ENCODE results near the gene ARF1. TPM values are rescaled to one million over a fixed set of nuclear protein-coding genes. Genes with fewer than 3 reads are reported as not detected.

ARF1 gene
- polyA plus RNA-seq, 3 donors: 289 to 357 (median 319) TPM

- 86 to 90% (median 88%) methylated on average over 6 to 7 of the region's 7 CpGs for WGBS, 3 donors
- H3K27ac ChIP-seq (ENCODE audit: low read depth, low read length): no peak overlapping the region
These were observed 35.4 kb upstream of the ARF1 start for GRCh38 chr1:228047183-228047466.

GRCh38 chr1:228048120-228048519 is 34.4 kb upstream of the ARF1 start:
- 65 to 81% (median 77%) methylated on average over 5 of the region's 5 CpGs for WGBS, 3 donors

GRCh38 chr1:228048659-228049298 is 33.7 kb upstream of the ARF1 start:
- H3K27ac ChIP-seq (ENCODE audit: low read depth, low read length): no peak overlapping the region
- WGBS, 3 donors: 79 to 85% (median 79%) methylated on average over 6 of the region's 6 CpGs

More at GRCh38 chr1:228048120-228048519, 34.4 kb upstream of the ARF1 start:
- no peak overlapping the region for H3K27ac ChIP-seq (ENCODE audit: low read depth, low read length)

- no peak overlapping the region for H3K27ac ChIP-seq (ENCODE audit: low read depth, low read length)
- WGBS, 3 donors: 89 to 93% (median 92%) methylated on average over 30 of the region's 30 CpGs
These were observed 31.8 kb upstream of the ARF1 start for GRCh38 chr1:228050571-228051231.

GRCh38 chr1:228058172-228058948 is 24.1 kb upstream of the ARF1 start:
- WGBS, 3 donors: 43 to 47% (median 46%) methylated on average over 18 of the region's 18 CpGs
- no peak overlapping the region for H3K27ac ChIP-seq (ENCODE audit: low read depth, low read length)

GRCh38 chr1:228058949-228059633 is 23.4 kb upstream of the ARF1 start:
- no peak overlapping the region for H3K27ac ChIP-seq (ENCODE audit: low read depth, low read length)
- 5 to 9% (median 8%) methylated on average over 63 to 66 of the region's 66 CpGs for WGBS, 3 donors

GRCh38 chr1:228059634-228060457 is 22.7 kb upstream of the ARF1 start:
- WGBS, 3 donors: 2 to 5% (median 5%) methylated on average over 28 to 33 of the region's 33 CpGs
- no peak overlapping the region for H3K27ac ChIP-seq (ENCODE audit: low read depth, low read length)

- WGBS, 3 donors: 9 to 20% (median 11%) methylated on average over 33 to 34 of the region's 34 CpGs
- no peak overlapping the region for H3K27ac ChIP-seq (ENCODE audit: low read depth, low read length)
These were observed 21.9 kb upstream of the ARF1 start for GRCh38 chr1:228060458-228061190.

- WGBS, 3 donors: 78 to 85% (median 79%) methylated on average over 10 of the region's 10 CpGs
- no peak overlapping the region for H3K27ac ChIP-seq (ENCODE audit: low read depth, low read length)
These were observed 21.0 kb upstream of the ARF1 start for GRCh38 chr1:228061411-228062084.

GRCh38 chr1:228062085-228062791 is 20.3 kb upstream of the ARF1 start:
- 90 to 94% (median 94%) methylated on average over 9 of the region's 9 CpGs for WGBS, 3 donors
- no peak overlapping the region for H3K27ac ChIP-seq (ENCODE audit: low read depth, low read length)

- WGBS, 3 donors: 62 to 76% (median 71%) methylated on average over 4 of the region's 4 CpGs
- H3K27ac ChIP-seq (ENCODE audit: low read depth, low read length): no peak overlapping the region
These were observed 19.7 kb upstream of the ARF1 start for GRCh38 chr1:228062812-228063211.

- 78 to 89% (median 83%) methylated on average over 15 of the region's 15 CpGs for WGBS, 3 donors
- no peak overlapping the region for H3K27ac ChIP-seq (ENCODE audit: low read depth, low read length)
These were observed 19.0 kb upstream of the ARF1 start for GRCh38 chr1:228063251-228064191.

- 54 to 58% (median 54%) methylated on average over 8 of the region's 8 CpGs for WGBS, 3 donors
- no peak overlapping the region for H3K27ac ChIP-seq (ENCODE audit: low read depth, low read length)
These were observed 18.2 kb upstream of the ARF1 start for GRCh38 chr1:228064296-228064695.

GRCh38 chr1:228064741-228065542 is 17.6 kb upstream of the ARF1 start:
- no peak overlapping the region for H3K27ac ChIP-seq (ENCODE audit: low read depth, low read length)
- 67 to 74% (median 71%) methylated on average over 14 to 15 of the region's 15 CpGs for WGBS, 3 donors

Data from adipose tissue (tissue), 3 donors.